Left lung (tissue), 10 donors: ENCODE measurements around the gene CTPS1. TPM values are rescaled to one million over a fixed set of nuclear protein-coding genes. Genes with fewer than 3 reads are reported as not detected.

Source experiments
- ATAC-seq: fragments of 200-7000 bp; cut with Tn5 transposase; one replicate; pipeline ENCODE4 v1.9.1; 2020; ENCODE audit warnings: moderate library complexity
- DNase-seq, 4 donors: peaks; one replicate each; pipeline ENCODE4 v3.0.0-alpha.2; 2013 to 2020
- H3K27ac ChIP-seq, 2 donors: fragments of 200-600 bp; sonication (generic) in 1 of 2; one replicate each; pipeline versions ENCODE4 v1.5.0 to v1.8.0; 2020 to 2021
- H3K27me3 ChIP-seq, 2 donors: fragments of 200-600 bp; sonication (generic) in 1 of 2; one replicate each; pipeline versions ENCODE4 v1.5.0 to v1.8.0; 2020 to 2021
- H3K36me3 ChIP-seq, 2 donors: fragments of 200-600 bp; sonication (generic) in 1 of 2; one replicate each; pipeline versions ENCODE4 v1.5.0 to v1.8.0; 2020 to 2021
- H3K4me1 ChIP-seq, 2 donors: fragments of 200-600 bp; one replicate each; pipeline ENCODE4 v1.8.0; 2021
- H3K4me3 ChIP-seq, 2 donors: fragments of 200-600 bp; sonication (generic) in 1 of 2; one replicate each; pipeline versions ENCODE4 v1.5.0 to v1.8.0; 2020 to 2021; ENCODE audit warnings: mild to moderate bottlenecking in 1 of 2
- H3K9me3 ChIP-seq, 2 donors: fragments of 200-600 bp; sonication (generic) in 1 of 2; one replicate each; pipeline versions ENCODE4 v1.5.0 to v1.8.0; 2020 to 2021
- CTCF ChIP-seq, 2 donors: fragments of 200-600 bp; sonication (generic) in 1 of 2; IDR thresholded peaks; one replicate each; pipeline versions ENCODE4 v1.5.0 to v1.8.0; 2021; ENCODE audit warnings: antibody characterized with exemption in 2 of 2
- intact Hi-C, 2 donors: fragments of 100-400 bp; cut with DNase I; formaldehyde crosslinking; loops; one replicate each; pipeline versions ENCODE4 v1.11.2 to v1.14.2; 2022
- polyA plus RNA-seq, 6 donors: library from polyadenylated mRNA; unstranded; fragments of 120-200 nt; gene quantifications; one replicate each; pipeline ENCODE4 v1.2.1, GENCODE V29; 2013; ENCODE audit not compliant: insufficient read length in 6 of 6
- total RNA-seq, 2 donors: library from RNA; stranded (reverse); fragmentation: NEBNext Ultra II Directional; extraction: Animal tissue kit (Norgen Biotek cat#: 25700); gene quantifications; one replicate each; pipeline ENCODE4 v1.2.1, GENCODE V29; 2021
- donor health status: DM: no; HTN: yes; CAD: no.
- donor health status: DM: no; HTN: no; CAD: no.

The CTPS1 gene
- total and polyA plus RNA-seq, 8 donors = 19.3 to 39.5 (median 24.1) TPM

DNA sequence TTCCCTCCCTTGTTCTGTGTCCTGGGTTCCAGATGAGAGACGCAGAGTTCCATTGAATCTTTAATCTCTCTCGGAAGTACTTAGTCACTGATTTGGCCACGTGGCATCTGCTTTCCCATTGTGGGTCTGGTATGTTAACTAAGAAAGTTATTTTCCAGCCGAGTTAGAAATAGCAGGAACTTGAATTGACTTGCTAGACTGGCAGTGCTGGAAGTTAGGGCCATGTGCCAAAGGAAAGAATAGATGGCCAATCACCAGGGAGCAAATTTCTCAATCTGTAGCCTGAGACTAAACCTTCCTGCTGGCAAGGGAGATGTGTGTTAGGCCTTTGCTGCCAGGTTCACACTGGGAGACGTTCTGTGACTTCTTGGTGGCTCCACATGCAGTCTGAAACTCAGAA is 66.2 kb downstream of the CTPS1 start:
- Histone ChIP-seq H3K4me1 (peaks cover 0 to 25% of the 10 kb centered on the region in 2 donors), H3K9me3 (no peaks in the 10 kb centered on the region), H3K27ac (peak overlapping the region; percentile 61 to 83), H3K4me3 (no peak overlapping the region), H3K36me3 (peaks cover 0 to 50% of the 10 kb centered on the region in 2 donors), H3K27me3 (no peaks in the 10 kb centered on the region)
- DNase-seq = peak in 2 of 4 donors; percentile 15 to 58
- peak; percentile 77 for ATAC-seq
- intact Hi-C loops = no loop called here
- no peak for TF ChIP-seq CTCF (IDR thresholded peaks at IDR 0.05)

GRCh38 chr1:41046347-41046775 is 66.9 kb downstream of the CTPS1 start:
- Histone ChIP-seq H3K36me3 (peaks cover 0 to 45% of the 10 kb centered on the region in 2 donors), H3K4me1 (peaks cover 0 to 25% of the 10 kb centered on the region in 2 donors), H3K4me3 (no peak overlapping the region), H3K27ac (peak overlapping the region; percentile 61 to 83), H3K27me3 (no peaks in the 10 kb centered on the region), H3K9me3 (no peaks in the 10 kb centered on the region)
- DNase-seq (peak in 2 of 4 donors; percentile 39 to 66), ATAC-seq (peak; percentile 88)
- TF ChIP-seq CTCF (IDR thresholded peaks at IDR 0.05) = no peak
- intact Hi-C loops = no loop called here

- no peaks in the 10 kb centered on the region for H3K9me3 ChIP-seq
- H3K4me3 ChIP-seq = no peak overlapping the region
- H3K36me3 ChIP-seq = peaks cover 0 to 41% of the 10 kb centered on the region in 2 donors
- no peak for TF ChIP-seq CTCF (IDR thresholded peaks at IDR 0.05)
- DNase-seq = no peak
- no peak for ATAC-seq
- no peak overlapping the region for H3K27ac ChIP-seq
- peaks cover 0 to 25% of the 10 kb centered on the region in 2 donors for H3K4me1 ChIP-seq
- H3K27me3 ChIP-seq = no peaks in the 10 kb centered on the region
- intact Hi-C loops = no loop called here
Measured at GRCh38 chr1:41048540-41048939, 69.0 kb downstream of the CTPS1 start.

DNA sequence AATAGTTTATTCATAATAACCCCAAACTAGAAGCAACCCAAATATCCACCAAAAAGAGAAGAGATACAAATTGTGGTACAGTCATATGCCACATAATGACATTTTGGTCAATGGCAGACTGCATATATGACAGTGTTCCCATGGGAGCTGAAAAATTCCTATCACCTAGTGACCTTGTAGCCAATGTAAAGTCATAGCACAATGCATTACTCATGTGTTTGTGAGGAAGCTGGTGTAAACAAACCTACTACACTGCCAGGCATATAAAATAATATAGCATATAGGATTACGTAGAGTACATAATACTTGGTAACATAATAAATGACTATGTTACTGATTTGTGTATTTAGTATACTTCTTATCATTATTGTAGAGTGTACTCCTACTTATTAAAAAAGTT is 71.5 kb downstream of the CTPS1 start:
- intact Hi-C loops = no loop called here
- peaks cover 0 to 42% of the 10 kb centered on the region in 2 donors for H3K36me3 ChIP-seq
- no peaks in the 10 kb centered on the region for H3K27me3 ChIP-seq
- TF ChIP-seq CTCF (IDR thresholded peaks at IDR 0.05) = no peak
- H3K4me1 ChIP-seq = peaks cover 0 to 9% of the 10 kb centered on the region in 2 donors
- no peak overlapping the region for H3K4me3 ChIP-seq
- DNase-seq (no peak), ATAC-seq (no peak)
- no peaks in the 10 kb centered on the region for H3K9me3 ChIP-seq
- H3K27ac ChIP-seq = no peak overlapping the region

GRCh38 chr1:41053316-41053715 is 73.8 kb downstream of the CTPS1 start:
- H3K4me1 ChIP-seq = no peaks in the 10 kb centered on the region
- H3K27me3 ChIP-seq = no peaks in the 10 kb centered on the region
- no peak overlapping the region for H3K4me3 ChIP-seq
- peaks cover 0 to 21% of the 10 kb centered on the region in 2 donors for H3K36me3 ChIP-seq
- TF ChIP-seq CTCF (IDR thresholded peaks at IDR 0.05) = no peak
- H3K9me3 ChIP-seq = no peaks in the 10 kb centered on the region
- H3K27ac ChIP-seq = no peak overlapping the region
- DNase-seq (no peak), ATAC-seq (peak; percentile 24)
- intact Hi-C loops = no loop called here
